Epithelial cell of prostate (primary cell): ENCODE measurements around the gene ASS1.

Experiments
- DNase-seq: peaks from one replicate; pipeline ENCODE4 v3.0.0-alpha.2; 2011; ENCODE audit warnings: low read depth, low spot score
- H3K27ac ChIP-seq: fragments of 450-650 bp; 2 replicates; pipeline ENCODE4 v1.5.1; 2017; ENCODE audit warnings: mild to moderate bottlenecking

ASS1 gene

GRCh38 chr9:130451509-130452388 is 7.0 kb downstream of the ASS1 start:
- H3K27ac ChIP-seq: no peak overlapping the region
- peak; percentile 62 for DNase-seq

GRCh38 chr9:130452835-130453234 is 8.1 kb downstream of the ASS1 start:
- no peak overlapping the region for H3K27ac ChIP-seq
- DNase-seq: no peak

- DNase-seq: no peak
These were observed 8.7 kb downstream of the ASS1 start for GRCh38 chr9:130453487-130453886.

GRCh38 chr9:130454096-130454811 is 9.5 kb downstream of the ASS1 start:
- no peak for DNase-seq
- H3K27ac ChIP-seq: no peak overlapping the region

More at GRCh38 chr9:130453487-130453886, 8.7 kb downstream of the ASS1 start:
- no peak overlapping the region for H3K27ac ChIP-seq

GRCh38 chr9:130454812-130455325 is 10.1 kb downstream of the ASS1 start:
- H3K27ac ChIP-seq: no peak overlapping the region

GRCh38 chr9:130458027-130458803 is 13.5 kb downstream of the ASS1 start:
- H3K27ac ChIP-seq: no peak overlapping the region
- DNase-seq: no peak

More at GRCh38 chr9:130454812-130455325, 10.1 kb downstream of the ASS1 start:
- no peak for DNase-seq

GRCh38 chr9:130458804-130459067 is 14.0 kb downstream of the ASS1 start:
- no peak for DNase-seq
- H3K27ac ChIP-seq: no peak overlapping the region

GRCh38 chr9:130459151-130459550 is 14.4 kb downstream of the ASS1 start:
- H3K27ac ChIP-seq: no peak overlapping the region
- no peak for DNase-seq

- no peak overlapping the region for H3K27ac ChIP-seq
- no peak for DNase-seq
These were observed 15.3 kb downstream of the ASS1 start for GRCh38 chr9:130459941-130460669.

GRCh38 chr9:130461218-130461630 is 16.5 kb downstream of the ASS1 start:
- no peak overlapping the region for H3K27ac ChIP-seq
- no peak for DNase-seq

- no peak for DNase-seq
- no peak overlapping the region for H3K27ac ChIP-seq
These were observed 17.0 kb downstream of the ASS1 start for GRCh38 chr9:130461731-130462130.

GRCh38 chr9:130462685-130463540 is 18.2 kb downstream of the ASS1 start:
- DNase-seq: no peak
- H3K27ac ChIP-seq: no peak overlapping the region

GRCh38 chr9:130463763-130464745 is 19.3 kb downstream of the ASS1 start:
- no peak overlapping the region for H3K27ac ChIP-seq
- DNase-seq: no peak

- H3K27ac ChIP-seq: no peak overlapping the region
- no peak for DNase-seq
These were observed 20.8 kb downstream of the ASS1 start for GRCh38 chr9:130465383-130466096.

GRCh38 chr9:130466537-130467217 is 21.9 kb downstream of the ASS1 start:
- DNase-seq: no peak
- no peak overlapping the region for H3K27ac ChIP-seq

- no peak for DNase-seq
- no peak overlapping the region for H3K27ac ChIP-seq
These were observed 22.6 kb downstream of the ASS1 start for GRCh38 chr9:130467316-130467715.

- no peak overlapping the region for H3K27ac ChIP-seq
- no peak for DNase-seq
These were observed 23.8 kb downstream of the ASS1 start for GRCh38 chr9:130468566-130468965.
